Neuronal stem cell (in vitro differentiated cells): ENCODE data around the gene COX4I1.

ENCODE experiments used
- DNase-seq: peaks from one replicate; pipeline ENCODE4 v3.0.0-alpha.2; 2013; ENCODE audit warnings: low spot score
- H2AFZ ChIP-seq: one replicate; pipeline ENCODE4 v1.6.1; 2013; ENCODE audit warnings: mild to moderate bottlenecking, low read length, inconsistent platforms
- H2AK5ac ChIP-seq: 2 replicates; pipeline ENCODE4 v1.6.1; 2013; ENCODE audit warnings: low read depth, mild to moderate bottlenecking, inconsistent platforms, low read length, moderate library complexity, mixed read lengths
- H2BK120ac ChIP-seq: 2 replicates; pipeline ENCODE4 v1.6.1; 2013; ENCODE audit warnings: low read depth, mild to moderate bottlenecking, inconsistent platforms, low read length, moderate library complexity, mixed read lengths
- H2BK12ac ChIP-seq: one replicate; pipeline ENCODE4 v1.6.1; 2013; ENCODE audit warnings: low read length, inconsistent platforms
- H2BK15ac ChIP-seq: 2 replicates; pipeline ENCODE4 v1.6.1; 2013; ENCODE audit warnings: mild to moderate bottlenecking, low read length, inconsistent platforms, mixed read lengths
- H2BK5ac ChIP-seq: one replicate; pipeline ENCODE4 v1.6.1; 2013; ENCODE audit warnings: inconsistent platforms, mild to moderate bottlenecking, low read length, moderate library complexity
- H3K14ac ChIP-seq: one replicate; pipeline ENCODE4 v1.6.1; 2013; ENCODE audit warnings: low read length, inconsistent platforms
- H3K18ac ChIP-seq: 2 replicates; pipeline ENCODE4 v1.6.1; 2013; ENCODE audit warnings: low read length, inconsistent platforms
- H3K23ac ChIP-seq: 2 replicates; pipeline ENCODE4 v1.6.1; 2013; ENCODE audit warnings: low read depth, mild to moderate bottlenecking, mixed read lengths, low read length, inconsistent platforms; ENCODE audit not compliant: poor library complexity
- H3K27ac ChIP-seq: replicated peaks from 3 replicates; pipeline ENCODE4 v1.5.1; 2013; ENCODE audit warnings: low read length, inconsistent platforms
- H3K27me3 ChIP-seq, 3 experiments: 2 replicates each; pipeline ENCODE4 v1.6.1; 2013; ENCODE audit warnings: low read length in 3 of 3, mild to moderate bottlenecking in 2 of 3, inconsistent platforms in 1 of 3, low read depth in 1 of 3, mixed read lengths in 1 of 3, moderate library complexity in 1 of 3; ENCODE audit not compliant: control insufficient read depth in 3 of 3, insufficient read depth in 3 of 3
- H3K36me3 ChIP-seq, 2 donors: replicated peaks in 1 of 2; 2 replicates each; pipeline ENCODE4 v1.6.1; 2013; ENCODE audit warnings: low read length in 2 of 2; ENCODE audit not compliant: control insufficient read depth in 2 of 2, insufficient read depth in 2 of 2
- H3K4ac ChIP-seq: 2 replicates; pipeline ENCODE4 v1.6.1; 2013; ENCODE audit warnings: inconsistent platforms, mild to moderate bottlenecking, low read length, moderate library complexity
- H3K4me1 ChIP-seq, 2 donors: 1 replicate in 1 of 2; 2 replicates in 1 of 2; pipeline ENCODE4 v1.6.1; 2013; ENCODE audit warnings: low read length in 2 of 2, low read depth in 1 of 2; ENCODE audit not compliant: control insufficient read depth in 2 of 2, insufficient read depth in 1 of 2
- H3K4me2 ChIP-seq: one replicate; pipeline ENCODE4 v1.6.1; 2013; ENCODE audit warnings: mild to moderate bottlenecking, low read length, inconsistent platforms; ENCODE audit not compliant: insufficient read depth, poor library complexity, severe bottlenecking
- H3K4me3 ChIP-seq, 2 donors: 2 replicates each; pipeline ENCODE4 v1.5.1; 2013; ENCODE audit warnings: low read length in 2 of 2, mild to moderate bottlenecking in 2 of 2, inconsistent platforms in 1 of 2, moderate library complexity in 1 of 2
- H3K79me1 ChIP-seq: one replicate; pipeline ENCODE4 v1.6.1; 2013; ENCODE audit warnings: low read depth, mild to moderate bottlenecking, inconsistent platforms, low read length, moderate library complexity
- H3K9ac ChIP-seq: one replicate; pipeline ENCODE4 v1.6.1; 2013; ENCODE audit warnings: mild to moderate bottlenecking, low read depth, low read length, inconsistent platforms; ENCODE audit not compliant: poor library complexity
- H3K9me3 ChIP-seq, 2 donors: replicated peaks in 1 of 2; 2 replicates each; pipeline versions ENCODE3 to v1.6.1; 2013; ENCODE audit warnings: low read length in 2 of 2, mild to moderate bottlenecking in 2 of 2, inconsistent platforms in 1 of 2, low read depth in 1 of 2, mixed read lengths in 1 of 2, moderate library complexity in 1 of 2; ENCODE audit not compliant: control insufficient read depth in 2 of 2, insufficient read depth in 1 of 2
- H4K8ac ChIP-seq: one replicate; pipeline ENCODE4 v1.6.1; 2013; ENCODE audit warnings: low read depth, mild to moderate bottlenecking, inconsistent platforms, low read length, moderate library complexity
- H4K91ac ChIP-seq: one replicate; pipeline ENCODE4 v1.6.1; 2013; ENCODE audit warnings: low read length, low read depth, mild to moderate bottlenecking, inconsistent platforms; ENCODE audit not compliant: poor library complexity
- WGBS, 2 donors: extraction: QIAGEN DNeasy Blood & Tissue Kit; methylation state at CpG; one replicate each; pipeline ENCODE4 v1.1.7; 2013; ENCODE audit warnings: missing lambda C conversion rate in 2 of 2, mixed read lengths in 1 of 2; ENCODE audit not compliant: insufficient read length in 2 of 2, insufficient replicate concordance in 1 of 2; ENCODE audit errors: extremely low coverage in 2 of 2; 5-methylcytosine and 5-hydroxymethylcytosine counted together

COX4I1 gene

DNA sequence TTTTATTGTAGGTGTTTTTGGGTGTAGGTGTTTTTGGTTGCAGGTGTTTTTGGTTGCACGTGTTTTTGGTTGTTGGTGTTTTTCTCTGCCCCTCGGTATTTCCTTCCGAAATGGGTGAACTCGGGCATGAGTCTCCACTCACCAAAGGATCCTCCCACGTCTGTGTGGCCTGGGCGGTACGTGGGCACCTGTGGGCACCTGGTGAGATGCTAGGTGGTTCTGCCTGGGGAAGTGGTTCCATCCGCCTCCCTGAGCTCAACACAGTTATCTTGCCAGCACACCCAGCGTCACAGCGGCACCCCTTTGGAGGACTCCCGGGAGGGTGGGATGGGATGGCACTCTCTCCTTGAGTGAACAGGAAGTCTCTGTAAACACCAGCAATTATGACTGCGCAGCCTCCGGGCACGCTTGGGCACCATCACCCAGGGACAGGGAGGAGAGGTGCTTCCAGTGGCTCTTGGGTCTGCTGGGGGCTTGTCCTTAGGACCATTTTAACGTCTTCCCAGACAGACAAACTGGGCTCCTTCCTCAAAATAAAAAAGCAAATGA, 29.8 kb downstream of the COX4I1 start:
- peaks cover 0 to 5% of the 10 kb centered on the region in 2 donors for H3K9me3 ChIP-seq
- no peak overlapping the region for H3K4me3 ChIP-seq
- peaks cover 0 to 6% (median 2%) of the 10 kb centered on the region in 3 experiments for H3K27me3 ChIP-seq
- H3K14ac ChIP-seq: no peak overlapping the region
- no peak overlapping the region for H3K23ac ChIP-seq
- no peak overlapping the region for H2BK15ac ChIP-seq
- no peak overlapping the region for H2BK12ac ChIP-seq
- H3K18ac ChIP-seq: no peak overlapping the region
- 100% methylated on average over 1 of the region's 15 CpGs; no CpG with 5 or more reads in 1 of the 2 donors for WGBS, 2 donors
- H3K36me3 ChIP-seq: no peaks in the 10 kb centered on the region
- H2BK120ac ChIP-seq: no peak overlapping the region
- H2BK5ac ChIP-seq: no peak overlapping the region
- H3K4me2 ChIP-seq: no peak overlapping the region
- no peak for DNase-seq
- no peak overlapping the region for H3K4ac ChIP-seq
- peaks cover 0 to 3% of the 10 kb centered on the region in 2 donors for H3K4me1 ChIP-seq
- H2AK5ac ChIP-seq: no peak overlapping the region
- H4K91ac ChIP-seq: no peak overlapping the region
- H2AFZ ChIP-seq: no peak overlapping the region
- H3K27ac ChIP-seq: no peak overlapping the region
- no peak overlapping the region for H3K9ac ChIP-seq
- peaks cover 2% of the 10 kb centered on the region for H3K79me1 ChIP-seq
- no peak overlapping the region for H4K8ac ChIP-seq

DNA sequence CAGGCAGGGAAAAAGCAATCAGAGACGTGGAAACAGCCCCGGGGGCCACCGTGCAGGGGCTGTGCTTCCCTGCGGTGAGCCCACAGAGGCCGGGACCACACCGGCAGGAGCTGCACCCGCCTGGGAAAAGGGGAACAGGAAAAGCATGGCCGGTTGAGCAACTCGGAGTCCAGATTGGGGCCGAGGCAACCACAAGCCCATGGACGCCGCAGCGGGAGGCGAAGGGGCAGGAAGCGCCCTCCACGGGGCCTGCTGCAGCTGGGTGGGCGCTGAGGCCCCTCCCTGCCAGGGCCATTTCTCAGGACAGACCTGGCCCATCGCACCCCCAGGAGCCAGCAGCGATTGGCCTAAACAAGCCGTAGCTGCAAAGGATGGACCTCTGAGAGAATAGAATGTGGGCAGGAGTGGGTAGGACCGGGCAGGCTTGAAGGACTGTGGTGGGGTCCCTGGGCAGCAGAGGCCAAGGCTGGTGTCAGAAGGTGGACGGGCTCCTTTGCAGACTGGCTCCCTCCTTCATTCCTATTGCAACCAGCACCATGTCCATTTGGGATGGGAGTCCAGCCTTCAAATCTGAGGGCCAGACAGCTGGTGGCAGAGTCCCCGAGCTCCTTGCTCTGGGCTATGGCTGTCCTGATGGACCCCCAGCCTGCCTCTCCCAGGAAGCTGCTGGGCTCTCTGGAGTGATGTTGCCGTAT, 30.4 kb downstream of the COX4I1 start:
- Histone ChIP-seq H3K27me3 (peaks cover 0 to 6% (median 2%) of the 10 kb centered on the region in 3 experiments), H3K27ac (no peak overlapping the region), H3K18ac (peak overlapping the region; percentile 15), H4K91ac (no peak overlapping the region), H2BK15ac (no peak overlapping the region), H4K8ac (peak overlapping the region; percentile 19), H2AK5ac (peak overlapping the region; percentile 56), H3K4me3 (no peak overlapping the region), H2BK12ac (no peak overlapping the region), H3K4me2 (no peak overlapping the region), H3K36me3 (no peaks in the 10 kb centered on the region), H3K4ac (no peak overlapping the region), H3K23ac (no peak overlapping the region), H2BK5ac (no peak overlapping the region), H2BK120ac (no peak overlapping the region), H3K79me1 (peaks cover 2% of the 10 kb centered on the region), H3K4me1 (peaks cover 0 to 3% of the 10 kb centered on the region in 2 donors), H3K9me3 (peaks cover 0 to 5% of the 10 kb centered on the region in 2 donors), H3K14ac (peak overlapping the region; percentile 14), H3K9ac (no peak overlapping the region), H2AFZ (no peak overlapping the region)
- no CpG with 5 or more reads among the region's 24 CpGs for WGBS, 2 donors
- no peak for DNase-seq

DNA sequence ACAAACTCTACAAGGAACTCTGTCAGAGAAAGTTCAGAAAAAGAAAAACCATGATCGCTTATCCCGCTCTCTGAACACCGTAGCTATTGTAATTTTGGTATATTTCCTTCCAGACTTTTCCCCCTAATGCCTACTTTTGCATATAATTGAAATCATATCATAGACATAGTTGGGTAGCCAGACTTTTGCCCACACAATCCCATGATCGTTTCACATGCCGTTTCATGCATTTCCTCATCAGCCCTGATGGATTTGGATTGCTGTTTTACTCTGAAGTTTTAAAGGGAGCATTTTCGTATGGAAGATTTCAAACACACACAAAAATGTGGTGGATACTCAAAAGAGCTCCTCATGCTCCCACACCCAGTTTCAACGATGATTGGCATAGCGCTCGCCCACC, 31.3 kb downstream of the COX4I1 start:
- no peak overlapping the region for H2BK120ac ChIP-seq
- H3K79me1 ChIP-seq: peaks cover 2% of the 10 kb centered on the region
- H3K4ac ChIP-seq: no peak overlapping the region
- H3K4me3 ChIP-seq: no peak overlapping the region
- H3K9ac ChIP-seq: no peak overlapping the region
- no peak overlapping the region for H3K23ac ChIP-seq
- no peak for DNase-seq
- no peak overlapping the region for H3K14ac ChIP-seq
- H2AFZ ChIP-seq: no peak overlapping the region
- H3K36me3 ChIP-seq: no peaks in the 10 kb centered on the region
- no CpG with 5 or more reads among the region's 9 CpGs for WGBS, 2 donors
- no peak overlapping the region for H4K91ac ChIP-seq
- H3K27ac ChIP-seq: no peak overlapping the region
- no peak overlapping the region for H3K4me2 ChIP-seq
- H3K27me3 ChIP-seq: peaks cover 0 to 15% (median 2%) of the 10 kb centered on the region in 3 experiments
- H2BK12ac ChIP-seq: no peak overlapping the region
- H3K4me1 ChIP-seq: peaks cover 0 to 3% of the 10 kb centered on the region in 2 donors
- H2BK15ac ChIP-seq: no peak overlapping the region
- H2BK5ac ChIP-seq: no peak overlapping the region
- no peak overlapping the region for H2AK5ac ChIP-seq
- peaks cover 0 to 5% of the 10 kb centered on the region in 2 donors for H3K9me3 ChIP-seq
- no peak overlapping the region for H3K18ac ChIP-seq
- H4K8ac ChIP-seq: no peak overlapping the region

DNA sequence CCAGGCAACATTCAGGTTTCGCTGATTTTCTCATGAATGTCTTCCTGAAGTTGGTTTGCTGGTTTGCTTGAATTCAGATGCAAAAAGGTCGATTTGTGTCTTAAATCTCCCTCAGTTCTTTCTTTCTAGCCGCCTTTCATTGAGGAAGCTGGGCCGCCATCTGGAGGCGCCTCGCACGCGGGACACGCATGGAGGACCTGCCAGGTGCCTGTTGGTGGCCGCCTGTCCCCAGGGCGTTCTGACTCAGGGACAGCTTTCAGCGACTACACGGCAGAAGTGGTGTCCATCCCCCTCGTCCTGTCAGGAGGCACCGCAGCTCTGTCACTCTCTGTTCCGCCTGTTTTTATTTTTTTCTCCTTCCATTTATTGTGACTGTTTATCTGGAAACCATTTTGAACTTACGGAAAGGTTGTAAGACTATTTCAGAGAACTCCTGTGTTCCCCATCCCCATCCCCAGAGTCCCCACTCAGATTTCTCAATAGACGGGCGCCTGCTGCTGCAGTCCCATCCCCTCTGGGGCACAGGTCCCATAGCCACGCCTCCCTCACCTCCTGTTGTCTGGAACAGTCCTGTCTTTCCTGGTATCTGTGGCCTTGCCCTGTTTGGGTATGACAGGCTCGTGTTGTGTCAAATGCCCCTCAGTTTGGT, 33.2 kb downstream of the COX4I1 start:
- H2BK120ac ChIP-seq: no peak overlapping the region
- H2BK15ac ChIP-seq: no peak overlapping the region
- no peak overlapping the region for H3K14ac ChIP-seq
- no peak overlapping the region for H3K4me2 ChIP-seq
- H3K4me3 ChIP-seq: no peak overlapping the region
- no CpG with 5 or more reads among the region's 21 CpGs for WGBS, 2 donors
- H3K4ac ChIP-seq: no peak overlapping the region
- peaks cover 0 to 18% (median 0%) of the 10 kb centered on the region in 3 experiments for H3K27me3 ChIP-seq
- DNase-seq: no peak
- H3K9ac ChIP-seq: no peak overlapping the region
- no peak overlapping the region for H2BK12ac ChIP-seq
- H3K23ac ChIP-seq: no peak overlapping the region
- H2AK5ac ChIP-seq: no peak overlapping the region
- H3K79me1 ChIP-seq: no peaks in the 10 kb centered on the region
- no peak overlapping the region for H4K91ac ChIP-seq
- no peak overlapping the region for H4K8ac ChIP-seq
- H3K9me3 ChIP-seq: peaks cover 0 to 2% of the 10 kb centered on the region in 2 donors
- no peaks in the 10 kb centered on the region for H3K4me1 ChIP-seq
- no peak overlapping the region for H2BK5ac ChIP-seq
- H2AFZ ChIP-seq: no peak overlapping the region
- no peak overlapping the region for H3K27ac ChIP-seq
- H3K36me3 ChIP-seq: no peaks in the 10 kb centered on the region
- H3K18ac ChIP-seq: no peak overlapping the region
